ENCODE results near the gene JPH3.

JPH3 gene

DNA sequence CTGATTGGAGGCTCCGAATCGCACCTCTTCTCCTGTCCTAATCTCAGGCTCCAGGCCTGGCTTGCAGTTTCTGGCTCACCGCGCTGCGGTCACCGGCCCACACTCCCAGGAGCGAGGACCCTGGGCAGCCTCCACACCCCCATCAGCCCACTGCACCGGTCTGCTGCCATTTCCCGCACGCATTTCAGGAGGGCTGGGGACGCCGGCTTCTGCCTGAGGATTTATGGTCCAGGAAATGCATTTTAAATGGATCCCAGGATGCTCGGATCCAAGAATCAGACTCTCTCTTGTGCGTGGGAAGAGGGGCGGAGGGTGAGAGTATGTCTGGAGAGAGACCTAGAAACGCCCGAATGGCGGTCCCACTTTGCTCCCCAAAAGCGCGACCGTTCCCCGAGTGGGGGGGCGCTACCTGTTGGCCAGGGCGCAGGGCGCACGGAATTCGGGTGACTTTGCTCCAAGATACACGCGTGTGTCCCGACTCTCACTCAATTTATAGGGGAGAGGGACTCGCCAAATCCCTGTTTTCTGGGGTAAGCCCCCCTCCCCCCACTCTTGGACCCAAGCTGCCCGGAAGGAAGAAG is 817 bp upstream of the JPH3 start:
- DNase-seq (ENCODE audit: low read depth), result no peak

- no peak for DNase-seq (ENCODE audit: low read depth)
Observed at GRCh38 chr16:87602821-87603683, 744 bp downstream of the JPH3 start.

DNA sequence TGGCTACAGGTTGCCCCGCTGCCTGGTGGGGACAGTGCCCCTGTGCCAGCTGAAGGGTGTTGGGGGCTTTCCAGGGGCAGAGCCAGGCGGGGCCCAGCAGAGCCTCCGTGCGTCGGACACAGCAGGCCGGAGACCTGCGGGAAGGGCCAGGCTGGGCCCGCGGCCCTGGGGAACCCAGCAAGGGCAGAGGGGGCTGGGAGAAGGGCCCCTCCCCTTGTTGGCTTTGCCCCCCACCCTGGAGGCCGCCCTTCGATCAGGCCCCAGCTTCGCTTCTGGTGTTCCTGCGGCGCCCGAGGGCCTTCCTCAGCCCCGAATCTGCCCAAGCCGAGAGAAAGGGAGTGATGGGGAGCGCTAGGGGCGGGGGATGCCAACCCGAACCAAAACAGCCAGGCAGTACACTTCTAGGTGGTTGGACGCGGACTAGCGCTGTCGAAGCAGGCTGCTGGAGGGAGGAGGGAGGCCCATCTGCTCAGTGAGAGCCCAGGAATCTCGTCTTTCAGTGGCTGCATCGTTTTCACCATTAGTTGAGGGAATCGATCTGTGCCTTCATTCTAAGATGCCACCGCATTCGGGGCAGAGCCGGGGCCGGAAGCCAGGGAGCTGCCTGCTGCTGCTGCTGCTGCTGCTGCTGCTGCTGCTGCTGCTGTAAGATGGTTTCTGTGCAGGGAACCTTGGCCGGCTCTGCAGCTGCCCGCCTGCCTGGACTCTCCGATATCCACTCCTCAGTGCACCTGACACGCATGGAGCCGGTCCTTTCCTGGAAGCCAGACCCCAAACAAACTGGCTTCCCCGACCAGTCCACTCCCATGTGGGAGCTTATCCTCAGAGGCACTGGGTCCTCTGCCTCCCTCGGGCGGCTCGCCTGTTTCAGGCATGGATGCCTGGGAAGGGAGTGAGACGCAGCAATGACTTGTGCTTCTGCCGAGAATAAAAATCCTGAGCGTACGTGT is 1.7 kb downstream of the JPH3 start:
- no peak for DNase-seq (ENCODE audit: low read depth)

- DNase-seq (ENCODE audit: low read depth), result no peak
Observed at GRCh38 chr16:87604634-87605111, 2.4 kb downstream of the JPH3 start.

DNA sequence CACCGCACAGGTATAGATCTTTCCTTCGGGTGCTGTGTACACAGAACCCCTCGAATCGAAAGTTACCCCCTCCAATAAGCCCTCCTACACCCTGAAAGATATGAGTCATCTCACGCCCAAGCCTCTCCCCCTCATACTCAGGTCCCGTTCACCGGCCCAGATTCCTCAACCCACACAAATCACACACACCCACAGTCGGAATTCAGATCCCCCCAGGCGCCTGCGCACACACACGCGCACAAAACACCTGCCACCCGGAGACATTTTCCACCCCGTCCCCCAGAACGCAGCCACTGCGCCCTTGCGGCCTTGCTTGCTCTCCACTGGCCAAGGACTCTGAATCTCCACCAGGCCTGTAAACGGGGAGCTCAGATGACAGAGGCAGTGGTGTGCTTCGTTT is 4.9 kb downstream of the JPH3 start:
- no peak for DNase-seq (ENCODE audit: low read depth)

- no peak for DNase-seq (ENCODE audit: low read depth)
Observed at GRCh38 chr16:87607871-87608270, 5.6 kb downstream of the JPH3 start.

- DNase-seq (ENCODE audit: low read depth), result peak; percentile 46
Observed at GRCh38 chr16:87608400-87608985, 6.2 kb downstream of the JPH3 start.

GRCh38 chr16:87610026-87610425 is 7.7 kb downstream of the JPH3 start:
- DNase-seq (ENCODE audit: low read depth), result no peak

- DNase-seq (ENCODE audit: low read depth), result no peak
Observed at GRCh38 chr16:87611456-87611855, 9.1 kb downstream of the JPH3 start.

DNA sequence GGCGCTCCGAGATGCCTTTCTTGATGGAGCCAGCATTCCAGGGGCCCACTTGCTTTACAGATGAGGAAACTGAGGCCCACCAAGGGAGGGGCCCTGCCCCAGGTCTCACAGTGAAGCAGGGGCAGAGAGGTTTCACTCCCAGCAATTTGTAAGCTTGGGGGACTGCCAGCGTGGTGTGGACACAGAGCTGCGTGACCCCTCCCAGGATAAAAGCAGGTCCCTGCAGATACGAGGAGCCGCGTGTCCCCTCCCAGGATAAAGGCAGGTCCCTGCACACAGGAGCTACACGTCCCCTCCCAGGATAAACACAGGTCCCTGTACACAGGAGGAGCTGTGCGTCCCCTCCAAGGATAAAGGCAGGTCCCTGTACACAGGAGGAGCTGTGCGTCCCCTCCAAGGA is 11.7 kb downstream of the JPH3 start:
- DNase-seq (ENCODE audit: low read depth), result no peak

GRCh38 chr16:87615621-87616041 is 13.3 kb downstream of the JPH3 start:
- DNase-seq (ENCODE audit: low read depth), result no peak

- DNase-seq (ENCODE audit: low read depth), result no peak
Observed at GRCh38 chr16:87616556-87616955, 14.2 kb downstream of the JPH3 start.

DNA sequence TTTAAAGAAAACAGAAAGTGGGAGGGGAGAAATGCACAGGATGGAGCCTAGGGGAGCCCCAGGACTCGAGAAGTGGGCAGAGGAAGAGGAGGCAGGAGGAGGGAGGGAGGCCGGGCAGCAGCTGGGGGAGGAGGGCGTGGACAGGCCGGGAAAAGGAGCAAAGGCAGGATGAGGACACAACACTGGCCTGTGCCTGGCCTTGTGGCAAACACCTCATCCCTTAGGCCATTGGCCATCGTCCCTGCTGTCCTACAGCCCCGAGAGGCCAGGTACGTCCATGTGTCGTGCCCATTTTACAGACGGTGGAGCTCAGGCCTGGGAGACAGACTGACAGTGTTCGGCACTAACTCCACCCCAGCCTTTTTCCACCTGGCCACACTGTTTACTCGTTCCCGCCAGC is 15.9 kb downstream of the JPH3 start:
- DNase-seq (ENCODE audit: low read depth), result no peak

DNA sequence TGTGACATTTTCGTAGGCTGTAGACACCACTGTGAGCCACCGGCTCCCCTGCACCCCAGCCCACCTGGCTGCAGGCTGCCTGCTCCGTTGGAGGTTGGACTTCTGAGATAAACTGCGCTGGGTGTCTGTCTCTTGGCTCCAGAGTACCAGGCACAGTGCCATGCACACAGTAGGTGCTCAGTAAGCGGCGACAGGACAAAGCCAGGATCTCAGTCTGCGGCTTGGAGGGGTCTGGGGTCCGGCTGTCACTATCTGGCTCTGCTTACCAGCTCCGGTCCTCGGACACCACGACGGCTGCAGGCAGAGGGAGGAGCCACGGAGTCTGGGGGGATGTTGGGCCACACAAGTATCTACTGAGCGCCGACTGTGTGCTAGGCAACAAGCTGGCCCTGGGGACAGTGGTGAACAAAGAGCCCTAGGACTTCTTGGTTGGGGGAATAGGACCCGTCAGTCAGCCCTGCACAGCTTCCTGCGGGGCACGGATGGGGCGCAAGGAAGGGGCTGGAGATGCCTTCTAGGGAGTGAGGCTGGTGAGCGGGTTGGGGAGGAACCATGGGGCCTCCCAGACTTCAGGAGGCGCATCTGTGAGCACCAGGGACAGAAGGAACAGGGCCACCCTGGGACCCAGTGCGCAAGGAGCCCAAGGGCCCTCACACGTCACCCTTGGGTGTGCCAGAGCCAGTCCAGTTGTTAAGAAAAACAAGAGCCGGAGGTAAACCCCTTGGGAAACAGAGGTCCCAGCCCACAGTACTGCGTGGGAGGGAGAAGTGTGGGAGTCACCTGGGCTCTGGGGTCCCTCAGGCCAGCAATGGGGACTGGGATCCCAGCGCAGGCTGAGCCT is 17.3 kb downstream of the JPH3 start:
- DNase-seq (ENCODE audit: low read depth), result no peak

GRCh38 chr16:87620201-87620495 is 17.8 kb downstream of the JPH3 start:
- DNase-seq (ENCODE audit: low read depth), result no peak

- DNase-seq (ENCODE audit: low read depth), result no peak
Observed at GRCh38 chr16:87621550-87621829, 19.2 kb downstream of the JPH3 start.

- DNase-seq (ENCODE audit: low read depth), result no peak
Observed at GRCh38 chr16:87621976-87622713, 19.8 kb downstream of the JPH3 start.

GRCh38 chr16:87622756-87623319 is 20.5 kb downstream of the JPH3 start:
- no peak for DNase-seq (ENCODE audit: low read depth)

GRCh38 chr16:87625241-87625797 is 23.0 kb downstream of the JPH3 start:
- no peak for DNase-seq (ENCODE audit: low read depth)

DNA sequence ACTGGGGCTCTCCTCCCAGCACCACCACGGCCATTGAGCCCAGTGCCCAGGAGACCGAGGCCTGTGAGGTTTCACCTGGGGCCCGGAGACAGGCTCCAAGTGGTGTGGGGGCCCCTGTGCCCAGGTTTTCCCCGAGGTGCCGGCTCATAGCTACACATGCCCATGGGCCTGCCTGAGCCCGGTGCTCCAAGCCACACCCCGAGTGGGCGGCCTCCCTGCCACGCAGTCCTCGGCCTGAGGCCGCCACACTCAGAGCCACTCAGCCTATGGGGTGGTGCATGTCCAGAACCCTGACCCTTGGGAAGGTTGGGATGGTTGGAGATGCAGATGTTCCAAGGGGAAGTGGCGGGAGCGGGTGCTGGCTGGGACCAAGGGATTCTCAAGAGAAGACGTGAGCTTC is 24.1 kb downstream of the JPH3 start:
- no peak for DNase-seq (ENCODE audit: low read depth)
